K562 (cell line): Measurements from ENCODE around the gene HPSE2. TPM values are rescaled to one million over a fixed set of nuclear protein-coding genes. Genes with fewer than 3 reads are reported as not detected.

ENCODE experiments used
- ATAC-seq: fragments of 200-7000 bp; cut with Tn5 transposase; 3 replicates; pipeline ENCODE4 v1.9.1; 2020; ENCODE audit warnings: moderate library complexity
- BruUV-seq: library from RNA; stranded (reverse); fragments of 400-500 nt; replicated peaks from 2 replicates; lab custom pipeline; 2021; lab: Mats Ljungman, UMichigan
- CTCF ChIA-PET: fragments of 300-600 bp; formaldehyde crosslinking; extraction: SDS; loops from one replicate; lab custom pipeline; 2021; ENCODE audit warnings: low intra/inter-chr PET ratio; lab: Yijun Ruan, JAX
- POLR2A ChIA-PET: fragments of 300-600, 350-650 bp; sonication (Branson Sonifier 250); formaldehyde crosslinking; extraction: SDS; loops from one replicate; lab custom pipeline; 2021; ENCODE audit warnings: antibody characterized with exemption, inconsistent platforms; lab: Yijun Ruan, JAX
- DNase-seq, 4 experiments: peaks; one replicate each; pipeline versions ENCODE4 v3.0.0 to v3.0.0-alpha.2; 2011 to 2018; ENCODE audit warnings: low spot score in 3 of 4, mixed read lengths in 3 of 4; ENCODE audit errors: extremely low read depth in 1 of 4
- FAIRE-seq: peaks from 2 replicates; lab custom pipeline; 2011; peaks lifted over from hg19 to GRCh38; lab: Jason Lieb, UNC
- H2AFZ ChIP-seq: 2 replicates; pipeline ENCODE4 v1.6.0; 2011; ENCODE audit warnings: low read depth, low read length, control low read depth, inconsistent platforms
- H3K27ac ChIP-seq: fragments of 200-600 bp; 3 replicates; pipeline ENCODE4 v1.8.0; 2011; ENCODE audit warnings: low read depth, mild to moderate bottlenecking, control low read depth, inconsistent platforms, low read length, moderate library complexity, mixed read lengths; ENCODE audit errors: extremely low read depth
- H3K27me3 ChIP-seq, 2 experiments: fragments of 300-600 bp in 1 of 2; 2 replicates in 1 of 2; 3 replicates in 1 of 2; pipeline versions ENCODE4 v1.6.0 to v1.8.0; 2011; ENCODE audit warnings: inconsistent platforms in 2 of 2, low read length in 2 of 2, mild to moderate bottlenecking in 1 of 2, mixed read lengths in 1 of 2, moderate library complexity in 1 of 2; ENCODE audit not compliant: control insufficient read depth in 2 of 2, insufficient read depth in 2 of 2
- H3K36me3 ChIP-seq: fragments of 300-600 bp; 3 replicates; pipeline ENCODE4 v1.8.0; 2011; ENCODE audit warnings: mild to moderate bottlenecking, low read length, inconsistent platforms; ENCODE audit not compliant: control insufficient read depth, insufficient read depth
- H3K4me1 ChIP-seq, 2 experiments: fragments of 200-600 bp in 1 of 2; replicated peaks in 1 of 2; 2 replicates in 1 of 2; 3 replicates in 1 of 2; pipeline versions ENCODE4 v1.5.1 to v1.8.0; 2011; ENCODE audit warnings: inconsistent platforms in 2 of 2, low read length in 2 of 2, mild to moderate bottlenecking in 1 of 2, mixed read lengths in 1 of 2, moderate library complexity in 1 of 2; ENCODE audit not compliant: control insufficient read depth in 2 of 2, insufficient read depth in 2 of 2
- H3K4me2 ChIP-seq: 2 replicates; pipeline ENCODE4 v1.6.1; 2011; ENCODE audit warnings: low read length, control low read depth, inconsistent platforms, mixed read lengths; ENCODE audit not compliant: insufficient read depth
- H3K4me3 ChIP-seq: fragments of 200-600 bp; sonication (generic), shearing (Covaris generic); 2 replicates; pipeline ENCODE4 v1.5.1; 2016; ENCODE audit warnings: control low read depth, inconsistent platforms
- H3K79me2 ChIP-seq: fragments of 200-600 bp; 3 replicates; pipeline ENCODE4 v1.8.0; 2011; ENCODE audit warnings: low read length, inconsistent platforms; ENCODE audit not compliant: control insufficient read depth, insufficient read depth
- H3K9ac ChIP-seq, 2 experiments: 2 replicates each; pipeline versions ENCODE4 v1.6.0 to v1.6.1; 2011; ENCODE audit warnings: low read depth in 2 of 2, low read length in 2 of 2, control low read depth in 1 of 2, inconsistent platforms in 1 of 2, mild to moderate bottlenecking in 1 of 2, mixed read lengths in 1 of 2; ENCODE audit not compliant: insufficient read depth in 1 of 2
- H3K9me1 ChIP-seq: one replicate; pipeline ENCODE4 v1.6.0; 2011; ENCODE audit warnings: inconsistent platforms, mild to moderate bottlenecking, low read length, moderate library complexity; ENCODE audit not compliant: control insufficient read depth, insufficient read depth
- H3K9me3 ChIP-seq: replicated peaks from 2 replicates; pipeline ENCODE4 v1.5.1; 2011; ENCODE audit warnings: low read depth, low read length, inconsistent platforms; ENCODE audit not compliant: control insufficient read depth, insufficient read depth
- H4K20me1 ChIP-seq: replicated peaks from 2 replicates; pipeline ENCODE4 v1.6.1; 2011; ENCODE audit warnings: low read length, inconsistent platforms, mixed read lengths; ENCODE audit not compliant: control insufficient read depth, insufficient read depth
- ASH1L ChIP-seq: fragments of 450-650 bp; IDR thresholded peaks from 2 replicates; pipeline ENCODE4 v1.6.1; 2018; ENCODE audit warnings: borderline replicate concordance, mild to moderate bottlenecking, low read depth; ENCODE audit not compliant: partially characterized antibody
- CHCHD3 ChIP-seq: fragments of 250-450 bp; sonication (Bioruptor Pico); IDR thresholded peaks from 2 replicates; pipeline ENCODE4 v2.1.2; 2022; ENCODE audit warnings: mild to moderate bottlenecking
- GABPB2 ChIP-seq: fragments of 250-450 bp; sonication (Bioruptor Pico); conservative IDR thresholded peaks from 2 replicates; pipeline ENCODE4 v1.5.1; 2021; ENCODE audit warnings: mild to moderate bottlenecking
- HDAC2 ChIP-seq: fragments of 450-650 bp; IDR thresholded peaks from 2 replicates; pipeline ENCODE4 v1.6.1; 2016; ENCODE audit warnings: mild to moderate bottlenecking
- ILK ChIP-seq: fragments of 450-650 bp; IDR thresholded peaks from 2 replicates; pipeline ENCODE4 v1.6.1; 2016; ENCODE audit warnings: missing genetic modification characterization, low read depth, mild to moderate bottlenecking, missing compliant biosample characterization, moderate library complexity, borderline replicate concordance
- SRSF3 ChIP-seq: fragments of 200-400 bp; formaldehyde crosslinking; IDR thresholded peaks from 2 replicates; pipeline ENCODE4 v1.6.1; 2016; ENCODE audit warnings: mild to moderate bottlenecking, low read length, moderate library complexity; ENCODE audit not compliant: insufficient read depth
- ZNF239 ChIP-seq: fragments of 250-450 bp; sonication (Bioruptor Pico); IDR thresholded peaks from 2 replicates; pipeline ENCODE4 v1.4.0; 2020; ENCODE audit warnings: mild to moderate bottlenecking
- ZNF408 ChIP-seq: fragments of 250-450 bp; sonication (Bioruptor Pico); IDR thresholded peaks from 2 replicates; pipeline ENCODE4 v1.4.0; 2020; ENCODE audit warnings: low read depth, mild to moderate bottlenecking, moderate library complexity
- ZNF589 ChIP-seq: fragments of 200-800 bp; sonication (Bioruptor generic); IDR thresholded peaks from 2 replicates; pipeline ENCODE4 v1.6.1; 2016; ENCODE audit warnings: low read depth, missing genetic modification characterization, missing compliant biosample characterization
- ZNF780A ChIP-seq: fragments of 250-450 bp; sonication (Bioruptor Pico); IDR thresholded peaks from 2 replicates; pipeline ENCODE4 v1.5.0; 2021; ENCODE audit warnings: mild to moderate bottlenecking
- in situ Hi-C: fragments of 300-500 bp; cut with MboI; formaldehyde crosslinking; loops from 4 replicates; pipeline ENCODE4 v1.15.0; 2018; ENCODE audit warnings: inconsistent platforms, mixed read lengths
- intact Hi-C: fragments of 100-400 bp; cut with micrococcal nuclease; formaldehyde crosslinking; loops from 2 replicates; pipeline ENCODE4 v1.14.2; 2022
- polyA plus RNA-seq, 8 experiments: library from polyadenylated mRNA; depleted of rRNA in 4 of 8; stranded (reverse) in 5 of 8; unstranded in 3 of 8; fragments of >200 nt; fragmentation: Nextera tagmentation in 2 of 8; fragmentation: Illumina TruSeq in 1 of 8; extraction: Ambion mirVana in 2 of 8; extraction: Trizol in 1 of 8; gene quantifications; 2 replicates each; pipeline versions ENCODE4 v1.2.1 to v1.2.3, GENCODE V29; 2011 to 2014; ENCODE audit warnings: inconsistent platforms in 1 of 8, missing spikeins in 1 of 8
- total RNA-seq, 7 experiments: library from RNA; depleted of rRNA in 6 of 7; stranded (reverse); fragments of >200 nt in 6 of 7; fragmentation: Illumina TruSeq in 2 of 7; extraction: Trizol in 2 of 7; gene quantifications; 2 replicates each; pipeline versions ENCODE4 v1.2.1 to v1.2.3, GENCODE V29; 2011 to 2021; ENCODE audit warnings: low replicate concordance in 1 of 7
- TF ChIP-seq, protein P1 (sequence below): sonication (generic); formaldehyde crosslinking; IDR thresholded peaks from 2 replicates; pipeline ENCODE4 v1.8.1; 2022; ENCODE audit warnings: missing genetic modification reagents
- TF ChIP-seq, protein P2 (sequence below): sonication (generic); formaldehyde crosslinking; IDR thresholded peaks from 2 replicates; pipeline ENCODE4 v1.8.1; 2023; ENCODE audit warnings: mild to moderate bottlenecking, missing genetic modification reagents, moderate library complexity
- TF ChIP-seq, protein P3 (sequence below), 2 experiments: fragments of 450-650 bp in 1 of 2; sonication (generic) in 1 of 2; formaldehyde crosslinking in 1 of 2; IDR thresholded peaks in 1 of 2; conservative IDR thresholded peaks in 1 of 2; 2 replicates each; pipeline versions ENCODE4 v1.6.1 to v1.8.1; 2016 to 2023; ENCODE audit warnings: mild to moderate bottlenecking in 2 of 2, moderate library complexity in 2 of 2, inconsistent platforms in 1 of 2, missing genetic modification reagents in 1 of 2

HPSE2 gene
- total and polyA plus RNA-seq, 9 of the 15 experiments (the other 6 are each of a cell fraction or from before 2014, with no cell fraction given): 0.03 to 0.10 (median 0.04) TPM; not detected in 2

DNA sequence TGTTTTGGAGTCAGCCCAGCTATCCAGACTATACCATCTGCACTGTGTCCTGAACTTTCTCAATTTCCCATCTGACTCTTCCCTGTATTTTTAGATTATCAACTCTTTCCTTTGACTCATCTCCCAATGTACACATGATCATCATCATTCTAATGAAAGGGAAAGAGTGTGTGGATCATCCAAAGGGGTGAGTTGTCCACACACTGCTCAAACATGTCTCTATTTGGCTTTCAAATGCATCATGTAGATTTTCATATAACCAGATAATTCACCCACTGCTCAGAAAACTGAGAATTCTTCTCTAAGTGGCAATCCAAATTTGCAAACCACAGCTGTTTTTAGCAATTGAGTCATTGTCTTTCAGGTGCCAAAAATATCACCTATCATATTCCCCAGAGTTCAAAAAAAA, 598.7 kb downstream of the HPSE2 start:
- no peak for DNase-seq
- Histone ChIP-seq H3K9me3 (no peaks in the 10 kb centered on the region), H3K4me3 (no peak overlapping the region), H3K9ac (no peak overlapping the region), H3K4me2 (no peak overlapping the region), H2AFZ (no peak overlapping the region), H3K4me1 (no peaks in the 10 kb centered on the region), H3K79me2 (no peaks in the 10 kb centered on the region), H3K27me3 (no peaks in the 10 kb centered on the region), H4K20me1 (no peaks in the 10 kb centered on the region), H3K27ac (no peak overlapping the region), H3K36me3 (no peaks in the 10 kb centered on the region), H3K9me1 (no peaks in the 10 kb centered on the region)
- CTCF ChIA-PET: no interaction called here
- no TSS peak for BruUV-seq
- POLR2A ChIA-PET: no interaction called here
- ATAC-seq: no peak
- intact Hi-C loops (no loop called here), in situ Hi-C loops (no loop called here)
- no peak for TF ChIP-seq ZNF408 (CRISPR knock-in tag)
- no peak for TF ChIP-seq ZNF239
- TF ChIP-seq, protein P1, sequence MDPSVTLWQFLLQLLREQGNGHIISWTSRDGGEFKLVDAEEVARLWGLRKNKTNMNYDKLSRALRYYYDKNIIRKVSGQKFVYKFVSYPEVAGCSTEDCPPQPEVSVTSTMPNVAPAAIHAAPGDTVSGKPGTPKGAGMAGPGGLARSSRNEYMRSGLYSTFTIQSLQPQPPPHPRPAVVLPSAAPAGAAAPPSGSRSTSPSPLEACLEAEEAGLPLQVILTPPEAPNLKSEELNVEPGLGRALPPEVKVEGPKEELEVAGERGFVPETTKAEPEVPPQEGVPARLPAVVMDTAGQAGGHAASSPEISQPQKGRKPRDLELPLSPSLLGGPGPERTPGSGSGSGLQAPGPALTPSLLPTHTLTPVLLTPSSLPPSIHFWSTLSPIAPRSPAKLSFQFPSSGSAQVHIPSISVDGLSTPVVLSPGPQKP: no peak
- TF ChIP-seq ZNF780A: no peak
- TF ChIP-seq CHCHD3 (CRISPR knock-in tag): no peak
- no peak for TF ChIP-seq SRSF3
- TF ChIP-seq ILK (tag): no peak
- TF ChIP-seq GABPB2: no peak
- TF ChIP-seq, protein P2, sequence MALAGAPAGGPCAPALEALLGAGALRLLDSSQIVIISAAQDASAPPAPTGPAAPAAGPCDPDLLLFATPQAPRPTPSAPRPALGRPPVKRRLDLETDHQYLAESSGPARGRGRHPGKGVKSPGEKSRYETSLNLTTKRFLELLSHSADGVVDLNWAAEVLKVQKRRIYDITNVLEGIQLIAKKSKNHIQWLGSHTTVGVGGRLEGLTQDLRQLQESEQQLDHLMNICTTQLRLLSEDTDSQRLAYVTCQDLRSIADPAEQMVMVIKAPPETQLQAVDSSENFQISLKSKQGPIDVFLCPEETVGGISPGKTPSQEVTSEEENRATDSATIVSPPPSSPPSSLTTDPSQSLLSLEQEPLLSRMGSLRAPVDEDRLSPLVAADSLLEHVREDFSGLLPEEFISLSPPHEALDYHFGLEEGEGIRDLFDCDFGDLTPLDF (CRISPR knock-in tag): no peak
- TF ChIP-seq HDAC2: no peak
- no peak for TF ChIP-seq ASH1L
- TF ChIP-seq ZNF589 (CRISPR knock-in tag): no peak
- TF ChIP-seq, protein P3, sequence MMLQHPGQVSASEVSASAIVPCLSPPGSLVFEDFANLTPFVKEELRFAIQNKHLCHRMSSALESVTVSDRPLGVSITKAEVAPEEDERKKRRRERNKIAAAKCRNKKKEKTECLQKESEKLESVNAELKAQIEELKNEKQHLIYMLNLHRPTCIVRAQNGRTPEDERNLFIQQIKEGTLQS (IDR thresholded peaks at IDR 0.05): no peak
- TF ChIP-seq, protein P3 (CRISPR knock-in tag; conservative IDR thresholded peaks at IDR 0.05): no peak
- no peak for FAIRE-seq
